ENCODE results near the gene PAPSS1. TPM values are rescaled to one million over a fixed set of nuclear protein-coding genes. Genes with fewer than 3 reads are reported as not detected.

Gene PAPSS1
- total RNA-seq: 42.7 and 50.1 TPM in 2 replicates

DNA sequence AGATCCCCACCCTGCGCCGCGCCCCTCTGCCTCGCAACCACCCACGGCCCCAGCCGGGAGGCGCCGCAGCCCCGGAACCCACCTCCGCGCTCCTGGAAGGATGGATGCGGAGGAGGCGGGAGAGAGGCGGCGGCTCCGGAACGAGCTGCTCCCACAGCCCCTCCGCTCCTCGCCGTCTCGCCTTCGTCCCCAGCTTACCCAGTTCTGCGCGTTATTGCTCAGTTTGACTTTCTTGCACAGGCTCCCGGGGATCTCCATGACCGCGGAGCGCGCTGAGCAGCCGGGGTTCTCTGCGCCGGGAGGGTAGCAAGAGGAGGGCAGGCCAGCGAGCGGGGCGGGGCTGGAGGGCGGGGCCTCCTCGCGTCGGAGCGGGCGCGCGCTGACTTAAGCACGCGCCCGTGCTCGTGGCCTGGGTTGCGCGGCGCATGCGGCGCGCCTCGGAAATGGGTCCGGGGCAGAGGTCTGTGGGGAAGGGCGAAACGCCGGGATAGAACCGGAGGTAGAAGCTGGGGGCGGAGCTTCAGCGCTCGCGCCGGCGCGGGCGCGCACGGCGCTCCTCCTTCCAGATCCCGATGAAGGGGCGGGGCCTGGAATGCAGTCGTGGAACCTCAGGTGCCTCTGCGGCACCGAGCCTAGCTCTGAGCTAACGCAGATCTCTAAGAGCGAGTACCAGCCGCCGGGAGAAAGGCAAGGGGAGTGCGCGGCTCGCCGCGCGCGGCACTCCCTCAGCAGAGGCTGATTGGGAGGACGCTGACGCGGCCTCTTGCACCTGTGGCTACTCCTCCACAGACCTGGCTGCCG, at the start of gene PAPSS1:
TSS of gene PAPSS1 (minus strand) at position 313 of the 801 bp plus-strand sequence. CDS start at position 258, 55 bp downstream.

Other genes starting within 250 kb of the PAPSS1 start
- gene SGMS2, start 104.7 kb upstream of the PAPSS1 start, total RNA-seq: 33.6 and 49.3 TPM in 2 replicates
- 4.9 and 7.3 TPM in 2 replicates for gene CYP2U1, start 211.3 kb upstream of the PAPSS1 start, total RNA-seq